GM23338 (cell line): Measurements from ENCODE around the gene GCH1. TPM values are rescaled to one million over a fixed set of nuclear protein-coding genes. Genes with fewer than 3 reads are reported as not detected.

Experiments
- ATAC-seq: fragments of 200-7000 bp; cut with Tn5 transposase; 3 replicates; pipeline ENCODE4 v1.9.1; 2020
- DNase-seq: peaks from one replicate; pipeline ENCODE4 v3.0.0-alpha.2; 2015; ENCODE audit warnings: low spot score
- H2AFZ ChIP-seq: fragments of 200-600 bp; sonication (generic); 2 replicates; pipeline ENCODE4 v1.8.0; 2016; ENCODE audit warnings: antibody characterized with exemption, mild to moderate bottlenecking, moderate library complexity
- H3F3A ChIP-seq: fragments of 200-600 bp; sonication (generic); replicated peaks from 2 replicates; pipeline ENCODE4 v1.8.0; 2017; ENCODE audit warnings: antibody characterized with exemption, mixed run types, low read depth
- H3K27ac ChIP-seq: fragments of 200-600 bp; sonication (generic); 2 replicates; pipeline ENCODE4 v1.6.1; 2016; ENCODE audit warnings: low read depth
- H3K27me3 ChIP-seq: fragments of 200-600 bp; sonication (generic); 2 replicates; pipeline ENCODE4 v1.8.0; 2016; ENCODE audit warnings: mild to moderate bottlenecking, mixed run types, moderate library complexity; ENCODE audit not compliant: insufficient read depth
- H3K36me3 ChIP-seq: fragments of 200-600 bp; sonication (generic); 2 replicates; pipeline ENCODE4 v1.8.0; 2016; ENCODE audit warnings: mild to moderate bottlenecking; ENCODE audit not compliant: insufficient read depth
- H3K4me1 ChIP-seq: fragments of 200-600 bp; sonication (generic); 2 replicates; pipeline ENCODE4 v1.8.0; 2016; ENCODE audit warnings: mild to moderate bottlenecking, moderate library complexity; ENCODE audit not compliant: insufficient read depth
- H3K4me2 ChIP-seq: fragments of 200-600 bp; sonication (generic); 2 replicates; pipeline ENCODE4 v1.7.1; 2017; ENCODE audit warnings: mixed run types
- H3K4me3 ChIP-seq: fragments of 200-600 bp; sonication (generic); 2 replicates; pipeline ENCODE4 v1.6.1; 2016; ENCODE audit warnings: mixed run types
- H3K79me2 ChIP-seq: fragments of 200-600 bp; sonication (generic); replicated peaks from 2 replicates; pipeline ENCODE4 v1.8.0; 2017; ENCODE audit warnings: mild to moderate bottlenecking; ENCODE audit not compliant: insufficient read depth
- H3K9me2 ChIP-seq: fragments of 200-600 bp; sonication (generic); 2 replicates; pipeline ENCODE4 v1.8.0; 2017; ENCODE audit not compliant: insufficient read depth
- H4K20me1 ChIP-seq: fragments of 200-600 bp; sonication (generic); replicated peaks from 2 replicates; pipeline ENCODE4 v1.8.0; 2017; ENCODE audit warnings: mild to moderate bottlenecking; ENCODE audit not compliant: insufficient read depth
- H3K27ac Mint-ChIP-seq: 2 replicates; pipeline ENCODE4 v1.8.0; 2020; ENCODE audit warnings: inconsistent platforms, mild to moderate bottlenecking, moderate library complexity, mixed read lengths
- H3K27me3 Mint-ChIP-seq: 3 replicates; pipeline ENCODE4 v1.8.0; 2022; ENCODE audit warnings: low read depth, mild to moderate bottlenecking, moderate library complexity, mixed read lengths, inconsistent platforms; ENCODE audit not compliant: insufficient read depth, poor library complexity
- H3K36me3 Mint-ChIP-seq: 3 replicates; pipeline ENCODE4 v1.8.0; 2021; ENCODE audit warnings: low read depth, mild to moderate bottlenecking, inconsistent platforms, moderate library complexity, mixed read lengths
- H3K4me1 Mint-ChIP-seq: 3 replicates; pipeline ENCODE4 v1.8.0; 2020; ENCODE audit warnings: mild to moderate bottlenecking, inconsistent platforms, mixed read lengths
- H3K4me3 Mint-ChIP-seq: 3 replicates; pipeline ENCODE4 v1.8.0; 2021; ENCODE audit warnings: moderate library complexity, mild to moderate bottlenecking, inconsistent platforms, mixed read lengths
- H3K9me3 Mint-ChIP-seq: 3 replicates; pipeline ENCODE4 v1.8.0; 2020; ENCODE audit warnings: moderate library complexity, mild to moderate bottlenecking, inconsistent platforms, mixed read lengths
- CREB1 ChIP-seq: fragments of 250-450 bp; sonication (Bioruptor Pico); IDR thresholded peaks from 2 replicates; pipeline ENCODE4 v1.5.0; 2020; ENCODE audit warnings: low read depth, mild to moderate bottlenecking, moderate library complexity
- EZH2 ChIP-seq: fragments of 200-600 bp; sonication (generic); IDR thresholded peaks from one replicate; pipeline ENCODE4 v1.8.0; 2017; ENCODE audit warnings: antibody characterized with exemption, mild to moderate bottlenecking, low read depth; ENCODE audit not compliant: unreplicated experiment
- EZH2phosphoT487 ChIP-seq: fragments of 200-600 bp; sonication (generic); IDR thresholded peaks from one replicate; pipeline ENCODE4 v1.8.1; 2018; ENCODE audit warnings: antibody characterized with exemption; ENCODE audit not compliant: unreplicated experiment
- JUNB ChIP-seq: IDR thresholded peaks from one replicate; pipeline ENCODE4 v1.6.1; 2016; ENCODE audit warnings: antibody characterized with exemption; ENCODE audit not compliant: unreplicated experiment
- NANOG ChIP-seq: IDR thresholded peaks from 2 replicates; pipeline ENCODE4 v1.6.1; 2016; ENCODE audit warnings: antibody characterized with exemption, borderline replicate concordance
- POLR2AphosphoS5 ChIP-seq: IDR thresholded peaks from 2 replicates; pipeline ENCODE4 v1.6.1; 2016; ENCODE audit warnings: antibody characterized with exemption, low read depth
- STAT1 ChIP-seq: IDR thresholded peaks from one replicate; pipeline ENCODE4 v1.6.1; 2016; ENCODE audit warnings: antibody characterized with exemption; ENCODE audit not compliant: unreplicated experiment
- ZNF114 ChIP-seq: fragments of 250-450 bp; sonication (Bioruptor Pico); IDR thresholded peaks from 2 replicates; pipeline ENCODE4 v1.5.0; 2020; ENCODE audit warnings: mild to moderate bottlenecking, moderate library complexity
- ZNF331 ChIP-seq: fragments of 250-450 bp; sonication (Bioruptor Pico); IDR thresholded peaks from 2 replicates; pipeline ENCODE4 v1.5.0; 2020; ENCODE audit warnings: low read depth, mild to moderate bottlenecking, moderate library complexity
- polyA plus RNA-seq: library from polyadenylated mRNA; unstranded; fragments of >200 nt; fragmentation: Nextera tagmentation; extraction: Ambion mirVana; gene quantifications from 2 replicates; pipeline ENCODE4 v1.2.1, GENCODE V29; 2016
- total RNA-seq: library from RNA; depleted of rRNA; stranded (reverse); fragments of >200 nt; shearing (Covaris generic); gene quantifications from 2 replicates; pipeline ENCODE4 v1.2.3, GENCODE V29; 2014
- TF ChIP-seq, protein P1 (sequence below): IDR thresholded peaks from 2 replicates; pipeline ENCODE4 v1.6.1; 2016; ENCODE audit warnings: antibody characterized with exemption
- TF ChIP-seq, protein P2 (sequence below): IDR thresholded peaks from one replicate; pipeline ENCODE4 v1.6.1; 2018; ENCODE audit warnings: antibody characterized with exemption; ENCODE audit not compliant: unreplicated experiment
- TF ChIP-seq, protein P3 (sequence below), 2 experiments: fragments of 200-600 bp in 1 of 2; sonication (generic) in 1 of 2; conservative IDR thresholded peaks; 2 replicates each; pipeline versions ENCODE4 v1.5.1 to v1.6.1; 2016 to 2017; ENCODE audit warnings: antibody characterized with exemption in 2 of 2, low read depth in 2 of 2, mild to moderate bottlenecking in 2 of 2, moderate library complexity in 1 of 2

GCH1 gene
- total and polyA plus RNA-seq, 2 experiments from 2014 or later = 8.7 to 15.0 TPM

- TF ChIP-seq, protein P1, sequence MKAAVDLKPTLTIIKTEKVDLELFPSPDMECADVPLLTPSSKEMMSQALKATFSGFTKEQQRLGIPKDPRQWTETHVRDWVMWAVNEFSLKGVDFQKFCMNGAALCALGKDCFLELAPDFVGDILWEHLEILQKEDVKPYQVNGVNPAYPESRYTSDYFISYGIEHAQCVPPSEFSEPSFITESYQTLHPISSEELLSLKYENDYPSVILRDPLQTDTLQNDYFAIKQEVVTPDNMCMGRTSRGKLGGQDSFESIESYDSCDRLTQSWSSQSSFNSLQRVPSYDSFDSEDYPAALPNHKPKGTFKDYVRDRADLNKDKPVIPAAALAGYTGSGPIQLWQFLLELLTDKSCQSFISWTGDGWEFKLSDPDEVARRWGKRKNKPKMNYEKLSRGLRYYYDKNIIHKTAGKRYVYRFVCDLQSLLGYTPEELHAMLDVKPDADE = no peak
- TF ChIP-seq ZNF331 (CRISPR knock-in tag) (no peak), NANOG (no peak), STAT1 (no peak), EZH2 (no peak), EZH2phosphoT487 (no peak), CREB1 (CRISPR knock-in tag) (no peak)
These were observed 85.1 kb downstream of the GCH1 start (continued) for GRCh38 chr14:54817506-54817905.

GRCh38 chr14:54816450-54816849 lies 86.2 kb downstream of the GCH1 start:
- no peak for TF ChIP-seq EZH2
- TF ChIP-seq ZNF331 (CRISPR knock-in tag) = no peak
- TF ChIP-seq, protein P2, sequence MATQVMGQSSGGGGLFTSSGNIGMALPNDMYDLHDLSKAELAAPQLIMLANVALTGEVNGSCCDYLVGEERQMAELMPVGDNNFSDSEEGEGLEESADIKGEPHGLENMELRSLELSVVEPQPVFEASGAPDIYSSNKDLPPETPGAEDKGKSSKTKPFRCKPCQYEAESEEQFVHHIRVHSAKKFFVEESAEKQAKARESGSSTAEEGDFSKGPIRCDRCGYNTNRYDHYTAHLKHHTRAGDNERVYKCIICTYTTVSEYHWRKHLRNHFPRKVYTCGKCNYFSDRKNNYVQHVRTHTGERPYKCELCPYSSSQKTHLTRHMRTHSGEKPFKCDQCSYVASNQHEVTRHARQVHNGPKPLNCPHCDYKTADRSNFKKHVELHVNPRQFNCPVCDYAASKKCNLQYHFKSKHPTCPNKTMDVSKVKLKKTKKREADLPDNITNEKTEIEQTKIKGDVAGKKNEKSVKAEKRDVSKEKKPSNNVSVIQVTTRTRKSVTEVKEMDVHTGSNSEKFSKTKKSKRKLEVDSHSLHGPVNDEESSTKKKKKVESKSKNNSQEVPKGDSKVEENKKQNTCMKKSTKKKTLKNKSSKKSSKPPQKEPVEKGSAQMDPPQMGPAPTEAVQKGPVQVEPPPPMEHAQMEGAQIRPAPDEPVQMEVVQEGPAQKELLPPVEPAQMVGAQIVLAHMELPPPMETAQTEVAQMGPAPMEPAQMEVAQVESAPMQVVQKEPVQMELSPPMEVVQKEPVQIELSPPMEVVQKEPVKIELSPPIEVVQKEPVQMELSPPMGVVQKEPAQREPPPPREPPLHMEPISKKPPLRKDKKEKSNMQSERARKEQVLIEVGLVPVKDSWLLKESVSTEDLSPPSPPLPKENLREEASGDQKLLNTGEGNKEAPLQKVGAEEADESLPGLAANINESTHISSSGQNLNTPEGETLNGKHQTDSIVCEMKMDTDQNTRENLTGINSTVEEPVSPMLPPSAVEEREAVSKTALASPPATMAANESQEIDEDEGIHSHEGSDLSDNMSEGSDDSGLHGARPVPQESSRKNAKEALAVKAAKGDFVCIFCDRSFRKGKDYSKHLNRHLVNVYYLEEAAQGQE = no peak
- Histone ChIP-seq H3K27me3 (no peaks in the 10 kb centered on the region), H3K79me2 (no peaks in the 10 kb centered on the region), H2AFZ (no peak overlapping the region), H3K4me2 (no peak overlapping the region), H3K36me3 (no peaks in the 10 kb centered on the region), H3K4me1 (no peaks in the 10 kb centered on the region), H4K20me1 (no peaks in the 10 kb centered on the region), H3K9me2 (no peaks in the 10 kb centered on the region), H3K27ac (no peak overlapping the region), H3K4me3 (no peak overlapping the region), H3F3A (no peaks in the 10 kb centered on the region)
- no peaks in the 10 kb centered on the region for H3K36me3 Mint-ChIP-seq
- H3K4me3 Mint-ChIP-seq = no peak overlapping the region
- H3K27ac Mint-ChIP-seq = no peak overlapping the region
- ATAC-seq (no peak), DNase-seq (no peak)
- peaks cover 9% of the 10 kb centered on the region for H3K27me3 Mint-ChIP-seq
- peaks cover 3% of the 10 kb centered on the region; the same call in 1 of the 3 replicates for H3K4me1 Mint-ChIP-seq
- H3K9me3 Mint-ChIP-seq = no peaks in the 10 kb centered on the region

DNA sequence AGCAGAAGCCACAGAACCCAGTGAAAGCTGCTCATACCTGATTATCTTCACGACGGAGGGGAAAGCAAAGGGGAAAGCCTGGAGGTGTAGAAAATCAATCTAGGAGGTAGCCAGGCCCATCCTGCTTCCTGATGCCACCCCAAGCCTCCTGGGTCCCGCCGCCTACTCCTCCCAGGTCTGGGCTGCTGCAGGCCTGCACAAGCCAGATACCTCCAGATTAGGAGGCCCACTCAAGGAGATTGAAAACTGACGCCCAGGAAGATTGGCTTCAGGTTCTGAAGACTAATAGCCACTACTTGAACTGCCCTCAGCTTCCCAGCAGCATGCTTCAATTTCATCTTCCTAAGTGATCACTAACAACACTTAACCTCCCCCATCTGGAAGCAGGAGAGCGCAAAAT lies 87.1 kb downstream of the GCH1 start:
- TF ChIP-seq ZNF114 (CRISPR knock-in tag) (no peak), NANOG (no peak), EZH2 (no peak), EZH2phosphoT487 (no peak), JUNB (no peak), ZNF331 (CRISPR knock-in tag) (no peak), POLR2AphosphoS5 (no peak)
- TF ChIP-seq, protein P2 = no peak
- TF ChIP-seq, protein P3, sequence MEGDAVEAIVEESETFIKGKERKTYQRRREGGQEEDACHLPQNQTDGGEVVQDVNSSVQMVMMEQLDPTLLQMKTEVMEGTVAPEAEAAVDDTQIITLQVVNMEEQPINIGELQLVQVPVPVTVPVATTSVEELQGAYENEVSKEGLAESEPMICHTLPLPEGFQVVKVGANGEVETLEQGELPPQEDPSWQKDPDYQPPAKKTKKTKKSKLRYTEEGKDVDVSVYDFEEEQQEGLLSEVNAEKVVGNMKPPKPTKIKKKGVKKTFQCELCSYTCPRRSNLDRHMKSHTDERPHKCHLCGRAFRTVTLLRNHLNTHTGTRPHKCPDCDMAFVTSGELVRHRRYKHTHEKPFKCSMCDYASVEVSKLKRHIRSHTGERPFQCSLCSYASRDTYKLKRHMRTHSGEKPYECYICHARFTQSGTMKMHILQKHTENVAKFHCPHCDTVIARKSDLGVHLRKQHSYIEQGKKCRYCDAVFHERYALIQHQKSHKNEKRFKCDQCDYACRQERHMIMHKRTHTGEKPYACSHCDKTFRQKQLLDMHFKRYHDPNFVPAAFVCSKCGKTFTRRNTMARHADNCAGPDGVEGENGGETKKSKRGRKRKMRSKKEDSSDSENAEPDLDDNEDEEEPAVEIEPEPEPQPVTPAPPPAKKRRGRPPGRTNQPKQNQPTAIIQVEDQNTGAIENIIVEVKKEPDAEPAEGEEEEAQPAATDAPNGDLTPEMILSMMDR (conservative IDR thresholded peaks at IDR 0.05; ENCODE audit: low read depth in 2 of 2) = no peak
- Mint-ChIP-seq H3K36me3 (no peaks in the 10 kb centered on the region), H3K4me3 (no peak overlapping the region), H3K27me3 (peaks cover 9% of the 10 kb centered on the region), H3K9me3 (no peaks in the 10 kb centered on the region), H3K4me1 (peaks cover 3% of the 10 kb centered on the region; the same call in 1 of the 3 replicates), H3K27ac (no peak overlapping the region)
- no peak overlapping the region for H3K4me3 ChIP-seq
- no peak for DNase-seq
- H2AFZ ChIP-seq = no peak overlapping the region
- H3K79me2 ChIP-seq = no peaks in the 10 kb centered on the region
- no peaks in the 10 kb centered on the region for H3F3A ChIP-seq
- H3K36me3 ChIP-seq = no peaks in the 10 kb centered on the region
- H3K27ac ChIP-seq = no peak overlapping the region
- no peaks in the 10 kb centered on the region for H4K20me1 ChIP-seq
- H3K9me2 ChIP-seq = no peaks in the 10 kb centered on the region
- H3K4me2 ChIP-seq = no peak overlapping the region
- no peak for ATAC-seq
- H3K4me1 ChIP-seq = no peaks in the 10 kb centered on the region
- H3K27me3 ChIP-seq = no peaks in the 10 kb centered on the region
